Colon (tissue), 2 donors: Measurements from ENCODE around the gene IL20RB.
A peak's percentile ranks its signal among the peaks of the same experiment; 100 is the strongest.
"Not testable (repeated sequence)": the region's sequence is repeated elsewhere in the genome, so short reads cannot be mapped to it uniquely, and the experiment has no call there.

Source experiments
- FAIRE-seq: peaks from 2 replicates; lab custom pipeline; 2012; peaks lifted over from hg19 to GRCh38; lab: Jason Lieb, UNC
- donor health status: control.
- donor health status: control.

IL20RB gene

GRCh38 chr3:136987398-136987980 lies 29.7 kb downstream of the IL20RB start:
- not testable (repeated sequence) for FAIRE-seq

GRCh38 chr3:136988651-136989050 lies 30.9 kb downstream of the IL20RB start:
- no peak for FAIRE-seq

DNA sequence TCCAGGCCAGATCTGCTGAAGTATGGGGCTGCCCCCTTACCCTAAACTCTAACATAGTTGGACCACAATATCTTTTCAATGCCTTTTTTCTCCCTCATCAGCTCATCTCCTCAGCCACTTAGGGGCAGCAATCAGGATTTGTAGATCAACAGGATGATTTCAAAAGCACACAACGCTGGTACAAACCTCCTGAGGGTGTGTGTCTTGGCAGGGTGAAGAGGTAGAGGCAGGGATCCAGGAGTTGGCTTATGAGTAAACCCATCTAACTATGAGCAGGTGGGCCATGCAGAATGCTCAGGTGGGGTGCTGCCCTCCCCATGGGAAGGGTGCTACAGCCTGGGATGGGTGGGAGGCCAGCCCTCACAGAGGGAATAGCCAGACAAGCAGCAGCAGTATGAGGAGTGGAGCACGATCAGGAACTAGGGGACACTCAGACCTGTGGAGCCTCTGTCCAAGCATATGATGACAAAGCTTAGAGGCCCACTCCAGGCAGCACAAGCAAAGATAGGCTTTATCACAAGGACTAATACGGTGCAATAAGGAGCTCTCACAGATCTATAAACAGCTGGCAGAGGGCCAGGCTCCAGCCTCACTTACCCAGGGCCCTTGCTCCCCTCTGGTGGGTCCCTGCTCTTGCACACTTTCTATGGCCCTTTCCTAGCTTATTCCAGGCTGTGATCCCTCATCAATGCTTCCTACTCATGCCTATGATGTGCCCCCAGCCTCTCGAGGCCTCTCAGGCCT lies 32.2 kb downstream of the IL20RB start:
- no peak for FAIRE-seq

- no peak for FAIRE-seq
Observed at GRCh38 chr3:136990826-136991225, 33.0 kb downstream of the IL20RB start.

DNA sequence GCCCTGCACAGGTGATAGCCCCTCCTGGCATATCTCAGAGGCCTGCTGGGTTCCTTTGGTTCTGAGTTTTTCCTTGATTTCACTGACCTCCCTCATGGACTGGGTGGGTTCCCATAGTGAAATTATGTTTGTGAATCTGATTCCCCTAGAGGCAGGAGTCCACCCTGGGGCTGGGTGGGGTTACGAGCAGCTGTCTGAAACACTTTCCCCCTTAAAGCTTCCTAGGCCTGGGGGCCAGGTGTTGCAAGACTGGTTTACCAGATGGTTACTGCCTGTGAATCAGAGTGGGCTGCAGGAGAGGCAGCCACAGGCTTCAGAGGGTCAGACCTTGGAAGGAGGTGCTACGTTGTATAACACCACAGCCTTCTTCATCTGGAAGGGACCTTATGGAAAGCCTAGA lies 34.3 kb downstream of the IL20RB start:
- no peak for FAIRE-seq

- peak; percentile 24 for FAIRE-seq
Observed at GRCh38 chr3:136994772-136995516, 37.2 kb downstream of the IL20RB start.

DNA sequence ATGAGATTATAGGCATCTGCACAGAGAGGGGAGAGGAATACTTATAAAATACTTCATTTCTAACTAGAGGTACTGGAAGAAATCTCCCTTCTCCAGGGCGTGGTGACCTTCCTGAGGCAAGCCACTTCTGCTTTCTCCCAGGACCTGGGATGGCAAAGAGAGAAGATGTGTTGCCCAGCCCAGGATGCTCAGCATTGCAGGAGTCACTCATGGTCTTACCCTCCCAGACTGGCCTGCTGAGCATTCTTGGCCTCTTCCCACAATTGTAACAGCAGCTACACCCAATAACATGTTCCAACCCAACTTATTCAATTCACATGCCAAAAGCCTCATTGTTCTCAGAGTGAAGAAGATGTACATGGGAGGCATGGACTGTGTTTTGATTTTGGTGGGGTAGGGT lies 37.9 kb downstream of the IL20RB start:
- no peak for FAIRE-seq

DNA sequence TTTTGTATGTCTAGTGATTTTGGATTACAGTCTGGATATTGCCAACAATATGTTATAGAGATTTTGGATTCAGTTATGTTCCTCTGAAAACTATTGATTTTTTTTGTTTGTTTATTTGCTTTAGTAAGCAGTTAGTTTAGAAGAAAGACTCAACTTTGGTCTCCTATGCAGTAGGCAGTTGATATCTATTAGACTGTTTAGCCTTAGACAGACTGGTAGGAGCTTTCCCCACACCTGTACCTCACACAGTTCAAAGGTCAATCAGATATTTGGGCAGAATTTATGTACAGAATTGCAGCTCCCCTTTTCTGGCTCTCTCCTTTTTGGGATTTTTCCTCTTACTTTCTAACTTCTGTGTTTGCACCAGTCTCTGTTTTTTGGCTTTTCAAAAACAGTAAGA lies 42.3 kb downstream of the IL20RB start:
- FAIRE-seq, result no peak

- not testable (repeated sequence) for FAIRE-seq
Observed at GRCh38 chr3:137007376-137007775, 49.6 kb downstream of the IL20RB start.

DNA sequence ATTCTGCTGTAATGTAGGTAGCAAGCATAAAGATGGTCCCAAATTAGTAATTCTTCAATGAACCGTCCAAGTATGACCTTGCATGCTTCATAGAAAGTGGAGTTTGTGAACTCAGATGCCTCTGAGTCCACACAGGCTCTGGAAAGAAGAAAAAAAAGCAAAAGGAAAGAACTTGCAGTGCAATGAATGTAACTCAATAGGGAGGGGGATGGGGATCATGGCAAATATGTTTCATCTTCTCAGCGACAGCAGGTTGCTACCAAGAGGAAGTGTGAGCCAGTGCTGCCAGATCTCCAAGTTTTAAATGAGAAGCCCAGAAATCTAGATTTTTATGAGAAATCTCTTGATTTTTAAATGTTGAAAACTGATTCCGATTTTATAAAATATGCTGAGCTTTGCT lies 50.3 kb downstream of the IL20RB start:
- no peak for FAIRE-seq

- no peak for FAIRE-seq
Observed at GRCh38 chr3:137008976-137009375, 51.2 kb downstream of the IL20RB start.

DNA sequence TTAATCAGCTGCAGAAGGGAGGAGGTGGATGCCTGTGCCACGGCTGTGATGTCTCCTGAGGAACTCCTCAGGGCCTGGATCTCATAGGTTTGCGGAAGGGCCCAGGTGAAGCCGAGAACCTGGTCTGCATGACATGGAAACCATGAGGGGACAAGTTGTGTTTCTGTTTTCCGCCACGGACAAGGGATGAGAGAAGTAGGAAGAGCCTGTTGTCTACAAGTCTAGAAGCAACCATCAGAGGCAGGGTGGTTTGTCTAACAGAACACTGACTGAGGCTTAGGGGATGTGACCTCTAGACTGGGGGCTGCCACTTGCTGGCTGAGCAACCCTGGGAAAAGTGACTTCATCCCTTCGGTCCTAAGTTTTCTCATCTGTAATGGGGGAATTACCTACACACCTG lies 52.4 kb downstream of the IL20RB start:
- no peak for FAIRE-seq

DNA sequence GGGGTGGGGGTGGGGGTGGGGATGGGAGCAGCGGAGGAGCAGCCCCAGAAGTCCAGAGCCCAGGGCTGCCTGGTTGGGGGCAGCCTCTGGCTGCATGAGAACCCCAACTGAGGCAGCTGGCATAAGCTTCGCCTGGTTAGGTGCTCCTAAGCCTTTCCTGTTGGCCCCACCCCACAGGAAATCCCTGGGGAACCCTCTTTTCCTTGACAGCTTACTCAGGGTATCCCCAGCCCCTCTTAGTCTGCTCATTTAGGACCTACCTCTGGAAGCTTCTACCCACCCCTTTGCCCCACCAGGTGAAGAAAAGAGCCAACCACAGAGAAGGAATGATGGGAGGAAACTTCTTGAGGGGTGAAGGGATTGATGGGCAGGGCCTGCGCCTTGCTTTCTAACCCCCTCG lies 53.4 kb downstream of the IL20RB start:
- FAIRE-seq, result no peak

DNA sequence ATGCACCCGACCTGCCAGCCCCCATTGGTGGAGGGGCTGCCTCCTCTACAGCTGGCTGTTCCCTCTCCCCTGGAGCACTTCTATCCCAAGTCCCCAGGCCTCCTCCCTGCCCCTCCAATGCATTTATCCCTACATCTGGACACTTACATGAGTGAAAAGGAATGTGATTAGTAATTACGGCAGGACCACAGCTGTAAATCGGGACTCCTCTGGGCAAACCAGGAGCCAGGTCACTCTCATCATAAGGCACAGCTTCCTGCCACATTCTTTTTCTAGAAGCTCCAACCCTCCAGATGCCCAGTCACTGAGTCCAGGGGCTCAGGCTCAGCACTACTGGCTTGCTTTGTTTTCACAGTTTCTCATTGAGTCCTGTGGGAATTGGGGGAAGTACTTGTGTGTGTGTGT lies 54.3 kb downstream of the IL20RB start:
- FAIRE-seq, result no peak

- no peak for FAIRE-seq
Observed at GRCh38 chr3:137013951-137014688, 56.3 kb downstream of the IL20RB start.

DNA sequence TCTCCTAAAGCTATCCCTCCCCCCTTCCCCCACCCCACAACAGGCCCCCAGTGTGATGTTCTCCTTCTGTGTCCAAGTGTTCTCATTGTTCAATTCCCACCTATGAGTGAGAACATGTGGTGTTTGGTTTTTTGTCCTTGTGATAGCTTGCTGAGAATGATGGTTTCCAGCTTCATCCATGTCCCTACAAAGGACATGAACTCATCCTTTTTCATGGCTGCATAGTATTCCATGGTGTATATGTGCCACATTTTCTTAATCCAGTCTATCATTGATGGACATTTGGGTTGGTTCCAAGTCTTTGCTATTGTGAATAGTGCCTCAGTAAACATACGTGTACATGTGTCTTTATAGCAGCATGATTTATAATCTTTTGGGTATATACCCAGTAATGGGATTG lies 59.5 kb downstream of the IL20RB start:
- not testable (repeated sequence) for FAIRE-seq

GRCh38 chr3:137020315-137020714 lies 62.5 kb downstream of the IL20RB start:
- no peak for FAIRE-seq

- no peak for FAIRE-seq
Observed at GRCh38 chr3:137020888-137021287, 63.1 kb downstream of the IL20RB start.

GRCh38 chr3:137024348-137024747 lies 66.6 kb downstream of the IL20RB start:
- FAIRE-seq, result no peak

GRCh38 chr3:137026701-137027100 lies 68.9 kb downstream of the IL20RB start:
- FAIRE-seq, result no peak

DNA sequence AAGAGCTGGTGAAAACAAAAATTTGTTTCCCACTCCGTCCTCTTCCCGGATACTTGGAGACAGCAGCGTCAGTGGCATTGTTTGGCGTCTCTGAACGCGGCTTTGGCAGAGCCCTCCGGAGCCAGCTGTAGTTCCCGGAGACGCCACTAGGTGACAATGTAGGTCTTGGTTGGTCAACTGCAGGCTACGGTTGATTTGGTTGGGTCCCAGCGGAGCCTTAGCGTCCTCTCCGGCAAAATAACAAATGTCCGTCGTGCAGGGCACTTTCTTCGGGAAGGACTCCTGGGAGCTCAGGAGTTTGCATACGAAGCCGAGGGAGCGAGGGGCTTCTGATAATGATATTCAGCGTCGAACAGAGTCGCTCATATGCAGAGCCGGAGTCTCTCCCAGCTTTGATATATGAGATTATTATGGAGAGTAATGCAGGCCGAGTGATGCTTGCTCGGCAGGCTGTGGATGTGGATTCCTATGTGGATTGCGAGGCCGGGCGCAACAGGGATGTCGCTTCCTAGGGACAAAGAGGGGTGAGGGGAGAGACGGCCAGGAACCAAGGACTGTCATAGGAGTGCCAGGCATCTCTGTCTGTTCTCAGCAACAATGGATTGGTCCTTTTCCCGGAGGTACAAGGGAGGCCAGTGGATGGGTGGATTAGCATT lies 74.8 kb downstream of the IL20RB start:
- FAIRE-seq, result no peak

DNA sequence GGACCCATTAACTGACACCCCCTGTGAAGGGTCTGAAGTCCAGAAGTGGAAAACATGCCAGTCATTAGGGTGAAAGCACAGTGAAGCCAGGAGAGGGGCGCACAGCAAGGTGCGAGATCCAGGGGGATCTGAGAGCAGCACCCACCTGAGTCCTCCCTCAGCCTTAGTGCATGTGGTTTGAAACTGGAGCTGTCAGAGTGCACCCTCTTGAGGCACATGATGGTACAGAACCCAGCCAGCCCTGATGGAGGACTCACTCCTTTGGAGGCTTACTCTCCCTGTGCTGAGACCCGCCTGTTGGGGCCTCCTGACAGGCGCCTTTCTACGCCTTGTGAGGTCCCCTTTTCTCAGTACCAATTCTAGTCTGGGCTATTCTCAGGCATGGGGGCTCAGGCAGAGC lies 77.8 kb downstream of the IL20RB start:
- no peak for FAIRE-seq
